Lower leg skin (tissue), 4 donors: ENCODE results near the gene PCDHGA1. TPM values are rescaled to one million over a fixed set of nuclear protein-coding genes. Genes with fewer than 3 reads are reported as not detected.
"Not testable (repeated sequence)": the region's sequence is repeated elsewhere in the genome, so short reads cannot be mapped to it uniquely, and the experiment has no call there.

Source experiments
- DNase-seq, 2 donors: peaks; one replicate each; pipeline ENCODE4 v3.0.0-alpha.2; 2019; ENCODE audit warnings: low spot score in 2 of 2
- H3K4me3 ChIP-seq: fragments of 200-600 bp; sonication (generic); 2 replicates; pipeline ENCODE4 v1.5.1; 2017; ENCODE audit warnings: mild to moderate bottlenecking, low read depth; ENCODE audit not compliant: poor library complexity, severe bottlenecking
- CTCF ChIP-seq, 3 donors: fragments of 450-650 bp; IDR thresholded peaks; one replicate each; pipeline ENCODE4 v1.5.1; 2016; ENCODE audit warnings: antibody characterized with exemption in 3 of 3, mild to moderate bottlenecking in 3 of 3, moderate library complexity in 2 of 3
- POLR2A ChIP-seq, 2 donors: fragments of 450-650 bp; IDR thresholded peaks; one replicate each; pipeline ENCODE4 v1.6.1; 2016 to 2017; ENCODE audit warnings: antibody characterized with exemption in 2 of 2, mild to moderate bottlenecking in 1 of 2, moderate library complexity in 1 of 2
- WGBS, 2 donors: methylation state at CpG; one replicate each; pipeline ENCODE4 v1.1.5; 2018; 5-methylcytosine and 5-hydroxymethylcytosine counted together
- intact Hi-C: fragments of 100-400 bp; cut with DNase I; formaldehyde crosslinking; loops from one replicate; pipeline ENCODE4 v1.15.0; 2023; ENCODE audit warnings: low total_unique reads
- total RNA-seq, 4 donors: library from RNA; depleted of rRNA; stranded (reverse); fragments of >200 nt; gene quantifications; one replicate each; pipeline ENCODE4 v1.1.0, GENCODE V29; 2016

The PCDHGA1 gene
- total RNA-seq, 4 donors from 2014 or later = 0.52 to 0.54 (median 0.53) TPM; not detected in 1

- DNase-seq = no peak
- no peak within 1 kb of the TSS for H3K4me3 ChIP-seq
- no peak for TF ChIP-seq CTCF (IDR thresholded peaks at IDR 0.05)
- TF ChIP-seq POLR2A (IDR thresholded peaks at IDR 0.05) = no peak
- intact Hi-C loops = no loop called here
- 18 to 23% methylated on average over 32 of the region's 32 CpGs for WGBS, 2 donors
Observed at GRCh38 chr5:141369994-141370848, 39.9 kb downstream of the PCDHGA1 start, which contains the start of gene PCDHGB3. Gene PCDHGB3, plus strand, starts transcription at chr5:141370242. Its CDS starts 153 bp downstream, at chr5:141370395.

DNA sequence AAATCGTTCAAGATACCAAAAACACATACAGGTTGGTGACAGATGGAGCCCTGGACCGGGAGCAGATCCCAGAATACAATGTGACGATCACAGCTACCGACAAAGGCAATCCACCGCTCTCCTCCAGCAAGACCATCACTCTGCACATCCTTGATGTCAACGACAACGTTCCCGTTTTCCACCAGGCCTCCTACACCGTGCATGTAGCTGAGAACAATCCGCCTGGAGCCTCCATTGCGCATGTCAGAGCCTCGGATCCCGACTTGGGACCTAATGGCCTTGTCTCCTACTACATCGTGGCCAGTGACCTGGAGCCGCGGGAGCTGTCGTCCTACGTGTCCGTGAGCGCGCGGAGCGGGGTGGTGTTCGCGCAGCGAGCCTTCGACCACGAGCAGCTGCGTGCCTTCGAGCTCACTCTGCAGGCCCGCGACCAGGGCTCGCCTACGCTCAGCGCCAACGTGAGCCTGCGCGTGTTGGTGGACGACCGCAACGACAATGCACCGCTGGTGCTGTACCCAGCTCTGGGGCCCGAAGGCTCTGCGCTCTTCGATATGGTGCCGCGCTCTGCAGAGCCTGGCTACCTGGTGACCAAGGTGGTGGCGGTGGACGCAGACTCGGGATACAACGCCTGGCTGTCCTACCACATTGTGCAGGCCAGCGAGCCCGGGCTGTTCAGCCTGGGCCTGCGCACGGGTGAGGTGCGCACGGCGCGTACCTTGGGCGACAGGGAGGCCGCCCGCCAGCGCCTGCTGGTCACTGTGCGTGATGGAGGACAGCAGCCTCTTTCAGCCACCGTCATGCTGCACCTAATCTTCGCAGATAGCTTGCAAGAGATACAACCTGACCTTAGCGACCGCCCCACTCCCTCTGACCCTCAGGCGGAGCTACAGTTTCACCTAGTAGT is 41.5 kb downstream of the PCDHGA1 start:
- TF ChIP-seq CTCF (IDR thresholded peaks at IDR 0.05) = no peak
- TF ChIP-seq POLR2A (IDR thresholded peaks at IDR 0.05) = no peak
- DNase-seq = no peak
- H3K4me3 ChIP-seq = no peak overlapping the region
- WGBS, 2 donors = 40 to 41% methylated on average over 35 to 55 of the region's 69 CpGs
- intact Hi-C loops = no loop called here

GRCh38 chr5:141373673-141374317 is 43.5 kb downstream of the PCDHGA1 start, which contains the start of gene PCDHGA6:
Gene PCDHGA6, plus strand, starts transcription at chr5:141373891. Its CDS starts 193 bp downstream, at chr5:141374084.
- no peak for DNase-seq
- no peak for TF ChIP-seq POLR2A (IDR thresholded peaks at IDR 0.05)
- TF ChIP-seq CTCF (IDR thresholded peaks at IDR 0.05) = no peak
- intact Hi-C loops = no loop called here
- H3K4me3 ChIP-seq = no peak within 1 kb of the TSS
- WGBS, 2 donors = 22 to 23% methylated on average over 27 of the region's 27 CpGs

DNA sequence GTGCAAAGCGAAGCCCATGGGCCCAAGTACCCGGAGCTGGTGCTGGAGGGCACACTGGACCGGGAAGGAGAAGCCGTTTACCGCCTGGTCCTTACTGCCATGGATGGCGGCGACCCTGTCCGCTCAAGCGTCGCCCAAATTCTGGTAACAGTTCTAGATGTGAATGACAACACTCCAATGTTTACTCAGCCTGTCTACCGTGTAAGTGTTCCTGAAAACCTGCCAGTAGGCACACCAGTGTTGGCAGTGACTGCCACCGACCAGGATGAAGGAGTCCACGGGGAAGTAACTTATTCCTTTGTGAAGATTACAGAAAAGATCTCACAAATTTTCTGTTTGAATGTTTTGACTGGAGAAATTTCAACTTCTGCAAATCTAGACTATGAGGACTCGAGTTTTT is 44.3 kb downstream of the PCDHGA1 start:
- 55 to 60% methylated on average over 14 of the region's 14 CpGs for WGBS, 2 donors
- TF ChIP-seq POLR2A (IDR thresholded peaks at IDR 0.05) (no peak), CTCF (IDR thresholded peaks at IDR 0.05) (no peak)
- H3K4me3 ChIP-seq = no peak overlapping the region

GRCh38 chr5:141375444-141376155 is 45.3 kb downstream of the PCDHGA1 start:
- H3K4me3 ChIP-seq, intact Hi-C loops: not testable (repeated sequence)
- peak in 1 of 2 donors; percentile 53 for DNase-seq
- 32 to 50% methylated on average over 10 to 22 of the region's 48 CpGs for WGBS, 2 donors

More for the DNA sequence above, 44.3 kb downstream of the PCDHGA1 start:
- no peak for DNase-seq
- intact Hi-C loops = no loop called here
